GM12878 (cell line): ENCODE measurements around the gene ASXL2. TPM values are rescaled to one million over a fixed set of nuclear protein-coding genes. Genes with fewer than 3 reads are reported as not detected.

Source experiments
- ATAC-seq: fragments of 200-7000 bp; cut with Tn5 transposase; 3 replicates; pipeline ENCODE4 v1.9.1; 2020; ENCODE audit warnings: mild to moderate bottlenecking, moderate library complexity
- BruUV-seq: library from RNA; stranded (reverse); fragments of 400-500 nt; replicated peaks from 2 replicates; lab custom pipeline; 2021; lab: Mats Ljungman, UMichigan
- CTCF ChIA-PET: fragments of 300-600 bp; sonication (Branson Sonifier 250); formaldehyde crosslinking; extraction: SDS; loops from one replicate; lab custom pipeline; 2021; ENCODE audit warnings: inconsistent platforms; lab: Yijun Ruan, JAX
- POLR2A ChIA-PET: fragments of 350-600 bp; formaldehyde crosslinking; extraction: SDS; loops from one replicate; lab custom pipeline; 2021; ENCODE audit warnings: inconsistent platforms; lab: Charles Lee
- RAD21 ChIA-PET: fragments of 300-600 bp; sonication (Branson Sonifier 250); formaldehyde crosslinking; loops from one replicate; lab custom pipeline; 2023; ENCODE audit warnings: antibody characterized with exemption; ENCODE audit not compliant: unreplicated experiment; lab: Charles Lee
- SMC1A ChIA-PET: fragments of 300-600 bp; sonication (Branson Sonifier 250); formaldehyde crosslinking; loops from one replicate; lab custom pipeline; 2023; ENCODE audit not compliant: unreplicated experiment, uncharacterized antibody; lab: Charles Lee
- DNase-seq: peaks from one replicate; pipeline ENCODE4 v3.0.0-alpha.2; 2011; ENCODE audit warnings: low read depth, low spot score
- FAIRE-seq: peaks from 3 replicates; lab custom pipeline; 2011; peaks lifted over from hg19 to GRCh38; lab: Jason Lieb, UNC
- H2AFZ ChIP-seq: 2 replicates; pipeline ENCODE4 v1.6.0; 2011; ENCODE audit warnings: low read depth, low read length, control low read depth; ENCODE audit not compliant: control insufficient read depth
- H3K27ac ChIP-seq: 2 replicates; pipeline ENCODE4 v1.5.1; 2011; ENCODE audit warnings: control low read depth; ENCODE audit not compliant: control insufficient read depth, insufficient read depth
- H3K27me3 ChIP-seq, 2 experiments: replicated peaks in 1 of 2; 2 replicates each; pipeline versions ENCODE4 v1.6.0 to v1.6.1; 2011; ENCODE audit warnings: low read length in 1 of 2; ENCODE audit not compliant: control insufficient read depth in 2 of 2, insufficient read depth in 2 of 2
- H3K36me3 ChIP-seq, 2 experiments: 2 replicates each; pipeline ENCODE4 v1.5.1; 2011; ENCODE audit warnings: low read length in 1 of 2; ENCODE audit not compliant: control insufficient read depth in 2 of 2, insufficient read depth in 2 of 2
- H3K4me1 ChIP-seq: 2 replicates; pipeline ENCODE4 v1.6.1; 2011; ENCODE audit warnings: mild to moderate bottlenecking, low read length, moderate library complexity, mixed read lengths; ENCODE audit not compliant: control insufficient read depth, insufficient read depth
- H3K4me2 ChIP-seq: 2 replicates; pipeline ENCODE4 v1.6.0; 2011; ENCODE audit warnings: control low read depth; ENCODE audit not compliant: control insufficient read depth, insufficient read depth
- H3K4me3 ChIP-seq: fragments of 200-600 bp; sonication (generic); 2 replicates; pipeline ENCODE4 v1.5.1; 2016
- H3K79me2 ChIP-seq: 2 replicates; pipeline ENCODE4 v1.6.0; 2011; ENCODE audit warnings: low read length; ENCODE audit not compliant: control insufficient read depth, insufficient read depth
- H3K9ac ChIP-seq: 2 replicates; pipeline ENCODE4 v1.8.0; 2011; ENCODE audit warnings: low read length, control low read depth, mixed read lengths; ENCODE audit not compliant: control insufficient read depth, insufficient read depth
- H3K9me3 ChIP-seq: replicated peaks from 3 replicates; pipeline ENCODE4 v1.5.1; 2011; ENCODE audit warnings: mild to moderate bottlenecking, low read length; ENCODE audit not compliant: control insufficient read depth, insufficient read depth
- H4K20me1 ChIP-seq: 2 replicates; pipeline ENCODE4 v1.6.0; 2011; ENCODE audit not compliant: control insufficient read depth, insufficient read depth
- CBFB ChIP-seq: IDR thresholded peaks from 2 replicates; pipeline ENCODE4 v1.6.1; 2016; ENCODE audit warnings: antibody characterized with exemption, low read depth
- WGBS: methylation state at CpG from one replicate; pipeline ENCODE4 v1.1.6; 2016; ENCODE audit warnings: low lambda C conversion rate; ENCODE audit not compliant: insufficient replicate concordance, insufficient coverage; ENCODE audit errors: missing lambda C conversion rate; 5-methylcytosine and 5-hydroxymethylcytosine counted together
- in situ Hi-C: fragments of 300-500 bp; cut with MboI; formaldehyde crosslinking; loops from 9 replicates; pipeline ENCODE4 v1.14.3; 2018; ENCODE audit warnings: mixed read lengths
- intact Hi-C: fragments of 100-400 bp; cut with micrococcal nuclease; formaldehyde crosslinking; loops from one replicate; pipeline ENCODE4 v1.14.2; 2022; ENCODE audit not compliant: unreplicated experiment
- polyA plus RNA-seq, 11 experiments: library from polyadenylated mRNA; depleted of rRNA in 4 of 11; unstranded in 6 of 11; stranded (reverse) in 5 of 11; fragments of >200 nt; fragmentation: Nextera tagmentation in 4 of 11; fragmentation: Illumina TruSeq in 1 of 11; extraction: Ambion mirVana in 4 of 11; extraction: Trizol in 1 of 11; gene quantifications; 1 replicate in 1 of 11; 2 replicates in 10 of 11; pipeline versions ENCODE4 v1.2.1 to v1.2.3, GENCODE V29; 2011 to 2016; ENCODE audit warnings: inconsistent platforms in 2 of 11, missing spikeins in 2 of 11, low read depth in 1 of 11
- total RNA-seq, 4 experiments: library from RNA; depleted of rRNA in 3 of 4; stranded (reverse); fragments of >200 nt in 3 of 4; fragmentation: Illumina TruSeq in 1 of 4; extraction: Trizol in 1 of 4; gene quantifications; 2 replicates each; pipeline versions ENCODE4 v1.2.1 to v1.2.3, GENCODE V29; 2013 to 2021
- TF ChIP-seq, protein P1 (sequence below): IDR thresholded peaks from 2 replicates; pipeline ENCODE4 v1.6.1; 2011; ENCODE audit warnings: low read depth, mild to moderate bottlenecking, low read length, moderate library complexity, borderline replicate concordance; ENCODE audit errors: extremely low read depth
- TF ChIP-seq, protein P2 (sequence below): fragments of 450-650 bp; IDR thresholded peaks from 2 replicates; pipeline ENCODE4 v1.6.1; 2016; ENCODE audit warnings: mild to moderate bottlenecking, moderate library complexity, borderline replicate concordance
- TF ChIP-seq, protein P3 (sequence below): fragments of 450-650 bp; IDR thresholded peaks from 2 replicates; pipeline ENCODE4 v1.6.1; 2017; ENCODE audit warnings: mild to moderate bottlenecking

ASXL2 gene
- total and polyA plus RNA-seq, 10 of the 15 experiments (the other 5 are each of a cell fraction or from before 2014, with no cell fraction given), result 1.3 to 17.7 (median 5.5) TPM

DNA sequence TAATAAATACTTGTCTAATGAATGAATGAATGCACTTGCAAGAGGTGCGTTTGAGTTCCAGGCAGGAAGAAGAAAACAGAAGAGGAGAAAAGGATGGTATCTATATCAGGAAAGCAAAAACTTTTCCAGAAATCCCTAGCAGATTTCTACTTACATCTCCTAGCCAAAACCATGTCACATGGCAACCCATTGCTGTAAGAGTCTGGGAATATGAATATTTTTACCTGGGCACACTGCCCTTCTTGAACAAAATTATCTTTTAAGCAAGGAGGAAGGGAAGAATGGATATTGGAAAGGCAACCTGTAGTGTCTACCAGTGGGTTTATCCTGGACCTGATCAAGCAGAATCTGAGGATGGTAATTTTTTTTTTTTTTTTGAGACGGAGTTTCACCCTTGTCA lies 44.2 kb upstream of the ASXL2 start:
- 60% methylated on average over 2 of the region's 2 CpGs for WGBS
- POLR2A ChIA-PET, result interaction anchor here (0.6 kb wide), 1 partner anchor 304 kb away, joined by 4 read pairs; no protein-coding TSS in a partner anchor

DNA sequence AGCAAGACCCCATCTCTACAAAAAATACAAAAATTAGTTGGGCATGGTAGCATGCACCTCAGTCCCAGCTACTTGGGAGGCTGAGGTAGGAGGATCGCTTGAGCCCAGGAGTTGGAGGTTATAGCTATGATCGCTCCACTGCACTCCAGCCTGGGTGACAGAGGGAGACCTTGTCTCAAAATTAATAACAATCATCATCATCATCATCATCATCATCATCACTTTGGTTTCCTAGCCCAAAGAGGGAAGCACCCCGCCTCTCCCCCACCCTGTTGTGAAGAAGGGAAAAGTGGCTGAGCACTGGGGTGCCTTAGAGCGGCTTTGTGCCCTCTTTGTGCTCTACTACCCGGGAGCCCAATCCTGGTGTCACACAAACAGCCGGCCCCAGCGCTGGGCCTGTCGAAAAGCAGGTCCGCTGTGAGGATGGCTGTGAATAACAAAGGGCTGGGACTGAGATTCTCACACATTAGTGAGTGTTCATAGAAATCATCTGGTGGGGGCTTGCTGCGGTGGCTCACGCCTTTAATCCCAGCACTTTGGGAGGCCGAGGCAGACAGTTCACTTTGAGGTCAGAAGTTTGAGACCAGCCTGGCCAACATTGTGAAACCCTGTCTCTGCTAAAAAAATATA lies 42.6 kb upstream of the ASXL2 start:
- in situ Hi-C loops, result no loop called here
- WGBS, result 52% methylated on average over 12 of the region's 12 CpGs
- Histone ChIP-seq H3K4me3 (no peak overlapping the region), H3K4me1 (peaks cover 3% of the 10 kb centered on the region), H3K27ac (no peak overlapping the region), H3K4me2 (no peak overlapping the region), H3K9ac (no peak overlapping the region), H4K20me1 (no peaks in the 10 kb centered on the region), H3K9me3 (no peaks in the 10 kb centered on the region), H3K36me3 (no peaks in the 10 kb centered on the region), H3K79me2 (no peaks in the 10 kb centered on the region), H3K27me3 (no peaks in the 10 kb centered on the region), H2AFZ (no peak overlapping the region)
- DNase-seq, result no peak
- CTCF ChIA-PET, result no interaction called here
- no peak for ATAC-seq
- RAD21 ChIA-PET, result no interaction called here
- BruUV-seq, result no TSS peak
- POLR2A ChIA-PET, result no interaction called here
- intact Hi-C loops, result no loop called here
- no peak for FAIRE-seq
- SMC1A ChIA-PET, result no interaction called here
- TF ChIP-seq, protein P1, sequence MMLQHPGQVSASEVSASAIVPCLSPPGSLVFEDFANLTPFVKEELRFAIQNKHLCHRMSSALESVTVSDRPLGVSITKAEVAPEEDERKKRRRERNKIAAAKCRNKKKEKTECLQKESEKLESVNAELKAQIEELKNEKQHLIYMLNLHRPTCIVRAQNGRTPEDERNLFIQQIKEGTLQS, result no peak
- TF ChIP-seq, protein P2, sequence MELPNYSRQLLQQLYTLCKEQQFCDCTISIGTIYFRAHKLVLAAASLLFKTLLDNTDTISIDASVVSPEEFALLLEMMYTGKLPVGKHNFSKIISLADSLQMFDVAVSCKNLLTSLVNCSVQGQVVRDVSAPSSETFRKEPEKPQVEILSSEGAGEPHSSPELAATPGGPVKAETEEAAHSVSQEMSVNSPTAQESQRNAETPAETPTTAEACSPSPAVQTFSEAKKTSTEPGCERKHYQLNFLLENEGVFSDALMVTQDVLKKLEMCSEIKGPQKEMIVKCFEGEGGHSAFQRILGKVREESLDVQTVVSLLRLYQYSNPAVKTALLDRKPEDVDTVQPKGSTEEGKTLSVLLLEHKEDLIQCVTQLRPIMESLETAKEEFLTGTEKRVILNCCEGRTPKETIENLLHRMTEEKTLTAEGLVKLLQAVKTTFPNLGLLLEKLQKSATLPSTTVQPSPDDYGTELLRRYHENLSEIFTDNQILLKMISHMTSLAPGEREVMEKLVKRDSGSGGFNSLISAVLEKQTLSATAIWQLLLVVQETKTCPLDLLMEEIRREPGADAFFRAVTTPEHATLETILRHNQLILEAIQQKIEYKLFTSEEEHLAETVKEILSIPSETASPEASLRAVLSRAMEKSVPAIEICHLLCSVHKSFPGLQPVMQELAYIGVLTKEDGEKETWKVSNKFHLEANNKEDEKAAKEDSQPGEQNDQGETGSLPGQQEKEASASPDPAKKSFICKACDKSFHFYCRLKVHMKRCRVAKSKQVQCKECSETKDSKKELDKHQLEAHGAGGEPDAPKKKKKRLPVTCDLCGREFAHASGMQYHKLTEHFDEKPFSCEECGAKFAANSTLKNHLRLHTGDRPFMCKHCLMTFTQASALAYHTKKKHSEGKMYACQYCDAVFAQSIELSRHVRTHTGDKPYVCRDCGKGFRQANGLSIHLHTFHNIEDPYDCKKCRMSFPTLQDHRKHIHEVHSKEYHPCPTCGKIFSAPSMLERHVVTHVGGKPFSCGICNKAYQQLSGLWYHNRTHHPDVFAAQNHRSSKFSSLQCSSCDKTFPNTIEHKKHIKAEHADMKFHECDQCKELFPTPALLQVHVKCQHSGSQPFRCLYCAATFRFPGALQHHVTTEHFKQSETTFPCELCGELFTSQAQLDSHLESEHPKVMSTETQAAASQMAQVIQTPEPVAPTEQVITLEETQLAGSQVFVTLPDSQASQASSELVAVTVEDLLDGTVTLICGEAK, result no peak

More for the DNA sequence above, 44.2 kb upstream of the ASXL2 start:
- H3K4me2 ChIP-seq, result no peak overlapping the region
- H3K9ac ChIP-seq, result no peak overlapping the region
- peaks cover 8% of the 10 kb centered on the region for H3K4me1 ChIP-seq
- no peak overlapping the region for H3K4me3 ChIP-seq
- BruUV-seq, result no TSS peak
- no peak for TF ChIP-seq CBFB
- TF ChIP-seq, protein P3, sequence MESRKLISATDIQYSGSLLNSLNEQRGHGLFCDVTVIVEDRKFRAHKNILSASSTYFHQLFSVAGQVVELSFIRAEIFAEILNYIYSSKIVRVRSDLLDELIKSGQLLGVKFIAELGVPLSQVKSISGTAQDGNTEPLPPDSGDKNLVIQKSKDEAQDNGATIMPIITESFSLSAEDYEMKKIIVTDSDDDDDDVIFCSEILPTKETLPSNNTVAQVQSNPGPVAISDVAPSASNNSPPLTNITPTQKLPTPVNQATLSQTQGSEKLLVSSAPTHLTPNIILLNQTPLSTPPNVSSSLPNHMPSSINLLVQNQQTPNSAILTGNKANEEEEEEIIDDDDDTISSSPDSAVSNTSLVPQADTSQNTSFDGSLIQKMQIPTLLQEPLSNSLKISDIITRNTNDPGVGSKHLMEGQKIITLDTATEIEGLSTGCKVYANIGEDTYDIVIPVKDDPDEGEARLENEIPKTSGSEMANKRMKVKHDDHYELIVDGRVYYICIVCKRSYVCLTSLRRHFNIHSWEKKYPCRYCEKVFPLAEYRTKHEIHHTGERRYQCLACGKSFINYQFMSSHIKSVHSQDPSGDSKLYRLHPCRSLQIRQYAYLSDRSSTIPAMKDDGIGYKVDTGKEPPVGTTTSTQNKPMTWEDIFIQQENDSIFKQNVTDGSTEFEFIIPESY, result no peak
- RAD21 ChIA-PET, result interaction anchor here (0.6 to 1.2 kb wide), 2 partner anchors 69 to 389 kb away, joined by 3 to 4 read pairs; no protein-coding TSS in a partner anchor
- no peak overlapping the region for H3K27ac ChIP-seq
- CTCF ChIA-PET, result no interaction called here
- intact Hi-C loops (no loop called here), in situ Hi-C loops (no loop called here)
- H2AFZ ChIP-seq, result no peak overlapping the region
- DNase-seq (no peak), FAIRE-seq (no peak), ATAC-seq (no peak)
- H3K27me3 ChIP-seq, result no peaks in the 10 kb centered on the region
- SMC1A ChIA-PET, result no interaction called here
- no peaks in the 10 kb centered on the region for H3K9me3 ChIP-seq
- H4K20me1 ChIP-seq, result no peaks in the 10 kb centered on the region
- H3K79me2 ChIP-seq, result no peaks in the 10 kb centered on the region
- H3K36me3 ChIP-seq, result no peaks in the 10 kb centered on the region
